K562 (cell line): Measurements from ENCODE around the gene ARHGEF3. TPM values are rescaled to one million over a fixed set of nuclear protein-coding genes. Genes with fewer than 3 reads are reported as not detected.

Experiments used
- ATAC-seq: fragments of 200-7000 bp; cut with Tn5 transposase; 3 replicates; pipeline ENCODE4 v1.9.1; 2020; ENCODE audit warnings: moderate library complexity
- BruUV-seq: library from RNA; stranded (reverse); fragments of 400-500 nt; replicated peaks from 2 replicates; lab custom pipeline; 2021; lab: Mats Ljungman, UMichigan
- CTCF ChIA-PET: fragments of 300-600 bp; formaldehyde crosslinking; extraction: SDS; loops from one replicate; lab custom pipeline; 2021; ENCODE audit warnings: low intra/inter-chr PET ratio; lab: Yijun Ruan, JAX
- POLR2A ChIA-PET: fragments of 300-600, 350-650 bp; sonication (Branson Sonifier 250); formaldehyde crosslinking; extraction: SDS; loops from one replicate; lab custom pipeline; 2021; ENCODE audit warnings: antibody characterized with exemption, inconsistent platforms; lab: Yijun Ruan, JAX
- DNase-seq, 4 experiments: peaks; one replicate each; pipeline versions ENCODE4 v3.0.0 to v3.0.0-alpha.2; 2011 to 2018; ENCODE audit warnings: low spot score in 3 of 4, mixed read lengths in 3 of 4; ENCODE audit errors: extremely low read depth in 1 of 4
- FAIRE-seq: peaks from 2 replicates; lab custom pipeline; 2011; peaks lifted over from hg19 to GRCh38; lab: Jason Lieb, UNC
- H2AFZ ChIP-seq: 2 replicates; pipeline ENCODE4 v1.6.0; 2011; ENCODE audit warnings: low read depth, low read length, control low read depth, inconsistent platforms
- H3K27ac ChIP-seq: fragments of 200-600 bp; 3 replicates; pipeline ENCODE4 v1.8.0; 2011; ENCODE audit warnings: low read depth, mild to moderate bottlenecking, control low read depth, inconsistent platforms, low read length, moderate library complexity, mixed read lengths; ENCODE audit errors: extremely low read depth
- H3K27me3 ChIP-seq, 2 experiments: fragments of 300-600 bp in 1 of 2; 2 replicates in 1 of 2; 3 replicates in 1 of 2; pipeline versions ENCODE4 v1.6.0 to v1.8.0; 2011; ENCODE audit warnings: inconsistent platforms in 2 of 2, low read length in 2 of 2, mild to moderate bottlenecking in 1 of 2, mixed read lengths in 1 of 2, moderate library complexity in 1 of 2; ENCODE audit not compliant: control insufficient read depth in 2 of 2, insufficient read depth in 2 of 2
- H3K36me3 ChIP-seq: fragments of 300-600 bp; 3 replicates; pipeline ENCODE4 v1.8.0; 2011; ENCODE audit warnings: mild to moderate bottlenecking, low read length, inconsistent platforms; ENCODE audit not compliant: control insufficient read depth, insufficient read depth
- H3K4me1 ChIP-seq, 2 experiments: fragments of 200-600 bp in 1 of 2; replicated peaks in 1 of 2; 2 replicates in 1 of 2; 3 replicates in 1 of 2; pipeline versions ENCODE4 v1.5.1 to v1.8.0; 2011; ENCODE audit warnings: inconsistent platforms in 2 of 2, low read length in 2 of 2, mild to moderate bottlenecking in 1 of 2, mixed read lengths in 1 of 2, moderate library complexity in 1 of 2; ENCODE audit not compliant: control insufficient read depth in 2 of 2, insufficient read depth in 2 of 2
- H3K4me2 ChIP-seq: 2 replicates; pipeline ENCODE4 v1.6.1; 2011; ENCODE audit warnings: low read length, control low read depth, inconsistent platforms, mixed read lengths; ENCODE audit not compliant: insufficient read depth
- H3K4me3 ChIP-seq: fragments of 200-600 bp; sonication (generic), shearing (Covaris generic); 2 replicates; pipeline ENCODE4 v1.5.1; 2016; ENCODE audit warnings: control low read depth, inconsistent platforms
- H3K79me2 ChIP-seq: fragments of 200-600 bp; 3 replicates; pipeline ENCODE4 v1.8.0; 2011; ENCODE audit warnings: low read length, inconsistent platforms; ENCODE audit not compliant: control insufficient read depth, insufficient read depth
- H3K9ac ChIP-seq, 2 experiments: 2 replicates each; pipeline versions ENCODE4 v1.6.0 to v1.6.1; 2011; ENCODE audit warnings: low read depth in 2 of 2, low read length in 2 of 2, control low read depth in 1 of 2, inconsistent platforms in 1 of 2, mild to moderate bottlenecking in 1 of 2, mixed read lengths in 1 of 2; ENCODE audit not compliant: insufficient read depth in 1 of 2
- H3K9me1 ChIP-seq: one replicate; pipeline ENCODE4 v1.6.0; 2011; ENCODE audit warnings: inconsistent platforms, mild to moderate bottlenecking, low read length, moderate library complexity; ENCODE audit not compliant: control insufficient read depth, insufficient read depth
- H3K9me3 ChIP-seq: replicated peaks from 2 replicates; pipeline ENCODE4 v1.5.1; 2011; ENCODE audit warnings: low read depth, low read length, inconsistent platforms; ENCODE audit not compliant: control insufficient read depth, insufficient read depth
- H4K20me1 ChIP-seq: replicated peaks from 2 replicates; pipeline ENCODE4 v1.6.1; 2011; ENCODE audit warnings: low read length, inconsistent platforms, mixed read lengths; ENCODE audit not compliant: control insufficient read depth, insufficient read depth
- FOSL1 ChIP-seq: fragments of 200-800 bp; sonication (Bioruptor generic); conservative IDR thresholded peaks from 2 replicates; pipeline ENCODE4 v1.6.1; 2016; ENCODE audit warnings: missing genetic modification characterization, missing compliant biosample characterization
- FOXK1 ChIP-seq: sonication (generic); formaldehyde crosslinking; IDR thresholded peaks from 2 replicates; pipeline ENCODE4 v1.8.0; 2022; ENCODE audit warnings: missing genetic modification reagents, mild to moderate bottlenecking, borderline replicate concordance
- FOXM1 ChIP-seq, 2 experiments: fragments of 450-650 bp in 1 of 2; sonication (generic) in 1 of 2; formaldehyde crosslinking in 1 of 2; IDR thresholded peaks; 2 replicates each; pipeline versions ENCODE4 v1.6.1 to v1.9.0; 2017 to 2022; ENCODE audit warnings: low read depth in 2 of 2, mild to moderate bottlenecking in 2 of 2, missing genetic modification reagents in 1 of 2, moderate library complexity in 1 of 2
- NFIX ChIP-seq: fragments of 250-450 bp; sonication (Bioruptor Pico); IDR thresholded peaks from 2 replicates; pipeline ENCODE4 v1.4.0; 2020; ENCODE audit warnings: low read depth, mild to moderate bottlenecking, moderate library complexity
- NR2C2 ChIP-seq, 2 experiments: fragments of 200-800 bp in 1 of 2; sonication (Bioruptor generic) in 1 of 2; sonication (generic) in 1 of 2; formaldehyde crosslinking in 1 of 2; IDR thresholded peaks; 2 replicates each; pipeline versions ENCODE4 v1.6.1 to v1.8.0; 2016 to 2022; ENCODE audit warnings: mild to moderate bottlenecking in 1 of 2, missing compliant biosample characterization in 1 of 2, missing genetic modification characterization in 1 of 2, missing genetic modification reagents in 1 of 2
- PHB ChIP-seq: fragments of 250-450 bp; sonication (Bioruptor Pico); IDR thresholded peaks from 2 replicates; pipeline ENCODE4 v1.5.0; 2021
- ZFP36 ChIP-seq: fragments of 150-350 bp; IDR thresholded peaks from 2 replicates; pipeline ENCODE4 v1.6.1; 2018; ENCODE audit warnings: low read length, low read depth; ENCODE audit not compliant: partially characterized antibody
- ZNF436 ChIP-seq: fragments of 250-450, 450-650 bp; sonication (Bioruptor Pico); formaldehyde crosslinking; IDR thresholded peaks from 2 replicates; pipeline ENCODE4 v1.7.0; 2020; ENCODE audit warnings: mild to moderate bottlenecking
- WGBS: fragments of 100-300 bp; shearing (Covaris generic); methylation state at CpG from one replicate; pipeline ENCODE4 v1.1.6; 2016; ENCODE audit warnings: low coverage, mixed read lengths; ENCODE audit not compliant: insufficient coverage; ENCODE audit errors: missing lambda C conversion rate; 5-methylcytosine and 5-hydroxymethylcytosine counted together
- in situ Hi-C: fragments of 300-500 bp; cut with MboI; formaldehyde crosslinking; loops from 4 replicates; pipeline ENCODE4 v1.15.0; 2018; ENCODE audit warnings: inconsistent platforms, mixed read lengths
- intact Hi-C: fragments of 100-400 bp; cut with micrococcal nuclease; formaldehyde crosslinking; loops from 2 replicates; pipeline ENCODE4 v1.14.2; 2022
- polyA plus RNA-seq, 8 experiments: library from polyadenylated mRNA; depleted of rRNA in 4 of 8; stranded (reverse) in 5 of 8; unstranded in 3 of 8; fragments of >200 nt; fragmentation: Nextera tagmentation in 2 of 8; fragmentation: Illumina TruSeq in 1 of 8; extraction: Ambion mirVana in 2 of 8; extraction: Trizol in 1 of 8; gene quantifications; 2 replicates each; pipeline versions ENCODE4 v1.2.1 to v1.2.3, GENCODE V29; 2011 to 2014; ENCODE audit warnings: inconsistent platforms in 1 of 8, missing spikeins in 1 of 8
- total RNA-seq, 7 experiments: library from RNA; depleted of rRNA in 6 of 7; stranded (reverse); fragments of >200 nt in 6 of 7; fragmentation: Illumina TruSeq in 2 of 7; extraction: Trizol in 2 of 7; gene quantifications; 2 replicates each; pipeline versions ENCODE4 v1.2.1 to v1.2.3, GENCODE V29; 2011 to 2021; ENCODE audit warnings: low replicate concordance in 1 of 7
- TF ChIP-seq, protein P1 (sequence below): fragments of 250-450 bp; sonication (Bioruptor Pico); IDR thresholded peaks from 2 replicates; pipeline ENCODE4 v1.4.0; 2020; ENCODE audit warnings: mild to moderate bottlenecking, moderate library complexity
- TF ChIP-seq, protein P2 (sequence below): sonication (generic); formaldehyde crosslinking; IDR thresholded peaks from 2 replicates; pipeline ENCODE4 v1.8.0; 2023; ENCODE audit warnings: missing genetic modification reagents, mild to moderate bottlenecking, borderline replicate concordance

ARHGEF3 gene
- total and polyA plus RNA-seq, 9 of the 15 experiments (the other 6 are each of a cell fraction or from before 2014, with no cell fraction given): 0.77 to 2.7 (median 1.4) TPM

DNA sequence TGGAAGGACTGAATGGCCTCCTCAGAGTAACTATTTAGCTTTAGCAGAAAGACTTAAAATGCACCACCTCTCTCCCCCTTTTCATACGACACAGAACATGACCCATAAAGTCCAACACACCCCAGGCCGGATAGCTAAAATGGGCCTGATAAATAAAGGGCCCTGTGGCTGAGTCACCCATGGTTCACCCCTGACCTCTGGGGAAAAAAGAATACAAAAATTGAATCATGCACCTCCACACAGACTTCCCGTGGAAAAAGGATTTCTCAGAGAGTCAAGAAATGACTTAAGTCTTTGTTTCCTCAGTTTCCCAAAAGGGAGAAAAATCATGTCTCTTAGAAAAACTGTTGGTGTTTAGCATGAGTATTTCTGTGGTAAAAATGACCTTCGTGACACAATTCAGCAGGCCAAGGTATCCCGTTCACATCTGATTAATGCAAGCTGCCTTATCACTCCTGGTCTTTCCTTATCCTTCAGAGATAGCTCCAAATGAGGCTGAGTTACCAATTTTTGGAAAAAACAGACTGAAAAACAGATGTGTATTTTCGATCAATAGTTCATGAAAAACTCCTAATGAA is 34.0 kb upstream of the ARHGEF3 start:
- intact Hi-C loops (no loop called here), in situ Hi-C loops (no loop called here)
- no peak overlapping the region for H3K4me3 ChIP-seq
- ATAC-seq: no peak
- H3K4me1 ChIP-seq: no peaks in the 10 kb centered on the region; a peak in 1 of 5 replicates
- no peak for FAIRE-seq
- H3K9me3 ChIP-seq: no peaks in the 10 kb centered on the region
- H3K9ac ChIP-seq: no peak overlapping the region
- BruUV-seq: no TSS peak
- H3K4me2 ChIP-seq: no peak overlapping the region
- no peak overlapping the region for H2AFZ ChIP-seq
- CTCF ChIA-PET: no interaction called here
- POLR2A ChIA-PET: no interaction called here
- H3K79me2 ChIP-seq: no peaks in the 10 kb centered on the region
- no peaks in the 10 kb centered on the region for H3K36me3 ChIP-seq
- no peaks in the 10 kb centered on the region for H4K20me1 ChIP-seq
- DNase-seq: peak in 1 of 4 experiments; percentile 7
- TF ChIP-seq PHB (CRISPR knock-in tag) (no peak), ZFP36 (no peak), ZNF436 (CRISPR knock-in tag) (no peak), NR2C2 (CRISPR knock-in tag; IDR thresholded peaks at IDR 0.05) (no peak), NR2C2 (tag; IDR thresholded peaks at IDR 0.05) (0 out of 2 replicates have a peak, but pooled peaks have one; percentile 33), FOSL1 (tag) (0 out of 2 replicates have a peak, but pooled peaks have one; percentile 20), NFIX (CRISPR knock-in tag) (no peak), FOXK1 (no peak), FOXM1 (IDR thresholded peaks at IDR 0.05; ENCODE audit: low read depth) (no peak), FOXM1 (CRISPR knock-in tag; IDR thresholded peaks at IDR 0.05; ENCODE audit: low read depth) (no peak)
- TF ChIP-seq, protein P1, sequence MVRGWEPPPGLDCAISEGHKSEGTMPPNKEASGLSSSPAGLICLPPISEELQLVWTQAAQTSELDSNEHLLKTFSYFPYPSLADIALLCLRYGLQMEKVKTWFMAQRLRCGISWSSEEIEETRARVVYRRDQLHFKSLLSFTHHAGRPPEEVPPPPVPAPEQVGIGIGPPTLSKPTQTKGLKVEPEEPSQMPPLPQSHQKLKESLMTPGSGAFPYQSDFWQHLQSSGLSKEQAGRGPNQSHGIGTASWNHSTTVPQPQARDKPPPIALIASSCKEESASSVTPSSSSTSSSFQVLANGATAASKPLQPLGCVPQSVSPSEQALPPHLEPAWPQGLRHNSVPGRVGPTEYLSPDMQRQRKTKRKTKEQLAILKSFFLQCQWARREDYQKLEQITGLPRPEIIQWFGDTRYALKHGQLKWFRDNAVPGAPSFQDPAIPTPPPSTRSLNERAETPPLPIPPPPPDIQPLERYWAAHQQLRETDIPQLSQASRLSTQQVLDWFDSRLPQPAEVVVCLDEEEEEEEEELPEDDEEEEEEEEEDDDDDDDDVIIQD (CRISPR knock-in tag): no peak
- TF ChIP-seq, protein P2, sequence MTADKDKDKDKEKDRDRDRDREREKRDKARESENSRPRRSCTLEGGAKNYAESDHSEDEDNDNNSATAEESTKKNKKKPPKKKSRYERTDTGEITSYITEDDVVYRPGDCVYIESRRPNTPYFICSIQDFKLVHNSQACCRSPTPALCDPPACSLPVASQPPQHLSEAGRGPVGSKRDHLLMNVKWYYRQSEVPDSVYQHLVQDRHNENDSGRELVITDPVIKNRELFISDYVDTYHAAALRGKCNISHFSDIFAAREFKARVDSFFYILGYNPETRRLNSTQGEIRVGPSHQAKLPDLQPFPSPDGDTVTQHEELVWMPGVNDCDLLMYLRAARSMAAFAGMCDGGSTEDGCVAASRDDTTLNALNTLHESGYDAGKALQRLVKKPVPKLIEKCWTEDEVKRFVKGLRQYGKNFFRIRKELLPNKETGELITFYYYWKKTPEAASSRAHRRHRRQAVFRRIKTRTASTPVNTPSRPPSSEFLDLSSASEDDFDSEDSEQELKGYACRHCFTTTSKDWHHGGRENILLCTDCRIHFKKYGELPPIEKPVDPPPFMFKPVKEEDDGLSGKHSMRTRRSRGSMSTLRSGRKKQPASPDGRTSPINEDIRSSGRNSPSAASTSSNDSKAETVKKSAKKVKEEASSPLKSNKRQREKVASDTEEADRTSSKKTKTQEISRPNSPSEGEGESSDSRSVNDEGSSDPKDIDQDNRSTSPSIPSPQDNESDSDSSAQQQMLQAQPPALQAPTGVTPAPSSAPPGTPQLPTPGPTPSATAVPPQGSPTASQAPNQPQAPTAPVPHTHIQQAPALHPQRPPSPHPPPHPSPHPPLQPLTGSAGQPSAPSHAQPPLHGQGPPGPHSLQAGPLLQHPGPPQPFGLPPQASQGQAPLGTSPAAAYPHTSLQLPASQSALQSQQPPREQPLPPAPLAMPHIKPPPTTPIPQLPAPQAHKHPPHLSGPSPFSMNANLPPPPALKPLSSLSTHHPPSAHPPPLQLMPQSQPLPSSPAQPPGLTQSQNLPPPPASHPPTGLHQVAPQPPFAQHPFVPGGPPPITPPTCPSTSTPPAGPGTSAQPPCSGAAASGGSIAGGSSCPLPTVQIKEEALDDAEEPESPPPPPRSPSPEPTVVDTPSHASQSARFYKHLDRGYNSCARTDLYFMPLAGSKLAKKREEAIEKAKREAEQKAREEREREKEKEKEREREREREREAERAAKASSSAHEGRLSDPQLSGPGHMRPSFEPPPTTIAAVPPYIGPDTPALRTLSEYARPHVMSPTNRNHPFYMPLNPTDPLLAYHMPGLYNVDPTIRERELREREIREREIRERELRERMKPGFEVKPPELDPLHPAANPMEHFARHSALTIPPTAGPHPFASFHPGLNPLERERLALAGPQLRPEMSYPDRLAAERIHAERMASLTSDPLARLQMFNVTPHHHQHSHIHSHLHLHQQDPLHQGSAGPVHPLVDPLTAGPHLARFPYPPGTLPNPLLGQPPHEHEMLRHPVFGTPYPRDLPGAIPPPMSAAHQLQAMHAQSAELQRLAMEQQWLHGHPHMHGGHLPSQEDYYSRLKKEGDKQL (CRISPR knock-in tag): no peak
- H3K27ac ChIP-seq: no peak overlapping the region
- no peaks in the 10 kb centered on the region for H3K27me3 ChIP-seq
- 5% methylated on average over 5 of the region's 6 CpGs for WGBS
- H3K9me1 ChIP-seq: no peaks in the 10 kb centered on the region
